HG03025 (cell line): Measurements from ENCODE around the gene ZWILCH.
"Not testable (repeated sequence)": the region's sequence is repeated elsewhere in the genome, so short reads cannot be mapped to it uniquely, and the experiment has no call there.

Source experiments
- ATAC-seq: cut with Tn5 transposase; IDR thresholded peaks from one replicate; pipeline ENCODE4 v1.9.1; 2021; ENCODE audit warnings: mild to moderate bottlenecking, moderate library complexity; ENCODE audit not compliant: unreplicated experiment, low FRiP score

ZWILCH gene

DNA sequence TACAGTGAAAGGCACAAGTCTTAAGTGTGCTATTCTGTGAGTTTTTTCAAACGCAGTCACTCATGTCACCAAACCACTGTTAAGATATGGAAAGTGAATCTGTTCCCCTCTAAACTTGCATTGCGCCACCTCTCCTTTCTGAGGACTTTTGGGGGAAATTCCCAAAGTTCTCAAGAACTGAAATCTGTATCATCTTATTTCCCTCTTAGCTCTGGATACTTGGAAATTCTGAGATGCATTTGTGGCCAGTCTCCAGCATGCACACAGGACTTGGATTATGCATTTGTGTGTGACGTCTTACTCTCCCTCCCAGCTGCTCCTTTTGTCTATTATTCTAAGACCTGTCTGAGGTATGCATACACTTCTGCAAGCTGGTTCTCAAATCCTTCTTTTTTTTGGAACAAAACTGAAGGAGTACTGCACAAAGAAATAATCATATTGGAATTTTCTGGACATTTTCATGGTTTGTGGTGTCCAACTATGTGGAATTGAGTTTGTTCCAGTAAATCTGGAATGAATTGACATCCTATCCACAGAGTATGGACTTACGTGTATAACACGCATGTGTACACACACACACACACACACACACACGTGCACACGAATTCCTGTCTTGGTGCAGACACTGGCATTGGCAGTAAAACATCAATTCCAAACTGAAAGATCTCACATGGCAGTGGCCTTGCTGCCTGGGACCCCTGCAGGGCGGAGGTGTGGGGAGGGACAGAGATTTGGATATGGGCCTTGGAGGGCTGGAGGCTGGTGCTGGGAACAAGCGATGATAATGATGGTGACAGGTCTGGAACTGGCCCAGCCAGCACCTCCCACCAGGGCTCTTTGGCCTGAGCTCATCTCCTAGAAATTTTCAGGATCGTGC is 68.8 kb downstream of the ZWILCH start:
- ATAC-seq, result no peak

- no peak for ATAC-seq
Observed at GRCh38 chr15:66574596-66574950, 69.4 kb downstream of the ZWILCH start.

- no peak for ATAC-seq
Observed at GRCh38 chr15:66578286-66578875, 73.3 kb downstream of the ZWILCH start.

GRCh38 chr15:66580643-66581042 is 75.5 kb downstream of the ZWILCH start:
- no peak for ATAC-seq

DNA sequence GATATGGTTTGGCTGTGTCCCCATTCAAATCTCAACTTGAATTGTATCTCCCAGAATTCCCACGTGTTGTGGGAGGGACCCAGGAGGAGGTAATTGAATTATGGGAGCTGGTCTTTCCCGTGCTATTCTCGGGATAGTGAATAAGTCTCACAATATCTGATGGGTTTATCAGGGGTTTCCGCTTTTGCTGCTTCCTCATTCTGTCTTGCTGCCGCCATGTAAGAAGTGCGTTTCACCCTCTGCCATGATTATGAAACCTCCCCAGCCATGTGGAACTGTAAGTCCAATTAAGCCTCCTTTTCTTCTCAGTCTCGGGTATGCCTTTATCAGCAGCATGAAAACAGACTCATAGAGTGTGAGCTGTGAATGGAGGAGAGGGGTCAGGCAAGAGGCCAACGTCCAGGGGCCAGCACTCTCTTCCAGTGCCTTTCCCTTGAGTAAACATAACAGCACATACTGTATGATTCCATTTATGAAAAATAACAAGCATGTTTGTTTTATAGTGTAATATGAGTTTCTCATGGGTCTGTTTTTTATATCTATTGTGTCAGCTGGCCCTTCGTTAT is 76.9 kb downstream of the ZWILCH start:
- ATAC-seq, result no peak

DNA sequence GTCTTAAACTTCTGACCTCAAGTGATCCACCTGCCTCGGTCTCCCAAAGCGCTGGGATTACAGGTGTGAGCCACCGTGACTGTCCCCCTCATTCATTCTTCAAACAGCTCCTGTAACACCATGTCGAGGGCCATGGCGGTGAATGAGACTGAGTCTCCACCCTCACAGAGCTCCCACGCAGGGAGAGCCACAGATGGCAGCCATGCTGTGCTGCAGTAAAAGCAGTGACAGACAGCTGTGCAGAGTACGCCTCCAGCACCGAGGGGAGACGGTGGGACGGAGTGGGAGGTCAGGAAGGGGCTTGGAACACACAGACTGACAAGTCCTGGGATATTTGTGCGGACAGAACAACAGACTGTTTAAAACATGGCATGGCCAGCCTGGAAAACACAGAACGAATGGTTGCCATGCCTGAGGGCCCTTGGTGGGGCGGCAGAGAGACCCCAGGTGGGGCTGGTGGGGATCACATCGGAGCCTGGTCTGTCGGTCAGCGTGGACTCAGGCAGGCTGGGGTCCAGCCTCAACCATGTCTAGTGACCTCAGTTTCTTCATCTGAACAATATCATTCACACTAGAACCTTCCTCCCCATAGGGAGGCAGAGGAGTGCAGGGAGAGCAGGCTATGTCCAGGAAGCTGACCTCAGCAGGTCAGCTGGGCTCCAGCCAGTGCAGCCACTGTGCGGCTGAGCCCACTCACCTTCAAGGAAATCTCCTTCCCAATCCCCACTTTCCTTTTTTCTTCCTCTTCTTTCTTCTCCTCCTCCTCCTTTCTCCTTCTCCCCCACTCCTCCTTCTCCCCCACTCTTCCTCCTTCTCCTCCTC is 81.2 kb downstream of the ZWILCH start:
- no peak for ATAC-seq

DNA sequence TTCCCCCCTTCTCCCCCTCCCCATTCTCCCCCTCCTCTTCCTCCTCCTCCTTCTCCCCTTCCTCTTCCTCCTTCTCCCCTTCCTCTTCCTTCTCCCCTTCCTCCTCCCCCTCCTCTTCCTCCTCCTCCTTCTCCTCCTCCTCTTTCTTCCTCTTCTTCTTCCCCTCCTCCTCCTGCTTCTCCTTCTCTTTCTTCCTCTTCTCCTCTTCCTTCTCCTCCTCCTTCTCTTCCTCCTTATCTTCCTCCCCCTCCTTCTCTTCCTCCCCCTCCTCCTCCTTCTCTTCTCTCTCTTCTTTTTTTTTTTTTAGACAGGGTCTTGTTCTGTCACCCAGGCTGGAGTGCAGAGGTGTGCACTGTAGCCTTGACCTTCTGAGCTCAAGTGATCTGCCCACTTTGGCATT is 81.9 kb downstream of the ZWILCH start:
- ATAC-seq, result no peak

DNA sequence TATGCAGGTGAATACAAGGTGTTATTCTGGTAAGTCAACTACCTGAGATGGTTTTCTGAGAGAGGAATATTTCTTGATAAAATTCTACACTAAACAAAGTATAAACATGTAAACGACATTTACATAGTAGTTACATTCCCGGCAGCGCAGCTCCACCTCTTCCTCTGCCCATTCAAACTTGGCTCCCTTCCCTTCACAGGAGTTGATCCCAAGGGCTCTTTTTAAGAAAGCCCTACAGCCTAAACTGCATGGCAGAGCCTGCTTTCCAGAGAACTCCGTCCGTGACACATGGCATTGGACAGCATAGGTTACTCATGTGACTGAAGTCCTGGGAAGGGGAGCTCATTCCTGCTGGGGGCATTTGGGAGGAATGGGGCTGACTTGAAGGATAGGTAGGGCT is 82.6 kb downstream of the ZWILCH start:
- no peak for ATAC-seq

DNA sequence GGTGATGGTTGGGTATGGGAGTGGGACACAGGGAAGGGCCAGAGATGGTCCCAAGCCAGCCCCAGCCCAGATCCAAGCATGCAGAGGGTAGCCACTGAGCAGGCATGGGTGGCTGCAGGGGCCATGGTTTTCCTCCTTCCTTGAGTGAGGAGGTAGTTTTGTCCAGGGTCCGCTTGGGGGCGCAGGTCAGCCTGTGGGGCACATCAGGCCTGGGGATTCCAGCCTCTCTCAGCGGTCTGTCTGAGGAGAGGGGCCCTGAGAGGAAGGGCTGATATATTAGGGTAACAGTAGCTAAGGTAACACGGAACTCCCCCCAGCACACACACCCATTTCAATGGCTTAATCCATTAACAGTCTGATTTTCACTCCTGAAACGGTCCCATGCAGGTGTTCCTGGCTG is 83.4 kb downstream of the ZWILCH start:
- ATAC-seq, result no peak

DNA sequence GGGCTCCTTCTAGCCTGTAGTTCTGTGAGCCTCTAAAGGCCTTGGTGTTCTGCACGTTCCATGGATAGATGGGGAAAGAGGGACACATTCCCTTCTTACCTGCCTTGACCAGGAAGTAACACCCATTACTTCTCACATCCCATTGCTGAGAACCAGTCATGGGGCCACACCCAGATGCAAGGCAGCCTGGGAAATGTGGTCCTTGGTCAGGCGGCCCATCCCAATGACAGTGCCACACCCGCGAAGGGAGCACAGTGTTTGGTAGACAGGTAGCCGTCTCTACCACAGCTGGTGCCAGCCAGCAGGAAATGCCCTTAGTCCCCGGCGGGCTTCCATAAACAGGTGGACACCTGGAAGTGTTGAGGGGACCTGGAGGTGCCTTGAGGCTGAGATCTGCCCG is 83.8 kb downstream of the ZWILCH start:
- ATAC-seq, result no peak

- not testable (repeated sequence) for ATAC-seq
Observed at GRCh38 chr15:66589429-66589828, 84.3 kb downstream of the ZWILCH start.

- no peak for ATAC-seq
Observed at GRCh38 chr15:66590435-66590834, 85.3 kb downstream of the ZWILCH start.

DNA sequence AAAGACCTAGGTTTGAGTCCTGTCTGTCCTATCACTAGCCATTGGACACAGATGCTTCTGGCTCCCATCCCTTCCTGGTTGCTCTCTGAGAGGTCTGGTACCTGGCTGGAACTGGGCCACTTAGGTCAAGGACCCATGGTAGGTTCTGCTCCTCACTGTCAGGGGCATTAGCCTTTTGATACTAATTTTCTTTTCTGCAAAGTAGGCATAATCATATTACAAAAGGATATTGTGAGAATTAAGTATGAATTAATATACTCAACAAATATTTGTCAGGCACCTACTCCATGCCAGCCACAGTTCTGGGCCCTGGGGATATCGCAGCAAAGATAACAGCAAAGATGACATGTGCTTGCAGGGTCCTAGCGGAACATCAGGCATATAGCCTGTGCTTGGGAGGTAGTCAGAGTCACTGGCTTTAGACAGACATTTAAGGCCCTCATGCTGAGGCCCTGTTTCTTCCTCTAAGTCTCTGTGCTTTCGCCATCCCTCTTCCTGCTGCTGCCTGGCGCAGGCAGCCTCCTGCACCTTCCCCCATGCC is 86.3 kb downstream of the ZWILCH start:
- ATAC-seq, result no peak

GRCh38 chr15:66592505-66593218 is 87.5 kb downstream of the ZWILCH start:
- no peak for ATAC-seq

- ATAC-seq, result no peak
Observed at GRCh38 chr15:66593219-66593780, 88.2 kb downstream of the ZWILCH start.

- ATAC-seq, result no peak
Observed at GRCh38 chr15:66594344-66594743, 89.2 kb downstream of the ZWILCH start.

- no peak for ATAC-seq
Observed at GRCh38 chr15:66594836-66595235, 89.7 kb downstream of the ZWILCH start.

- ATAC-seq, result no peak
Observed at GRCh38 chr15:66595332-66595731, 90.2 kb downstream of the ZWILCH start.

DNA sequence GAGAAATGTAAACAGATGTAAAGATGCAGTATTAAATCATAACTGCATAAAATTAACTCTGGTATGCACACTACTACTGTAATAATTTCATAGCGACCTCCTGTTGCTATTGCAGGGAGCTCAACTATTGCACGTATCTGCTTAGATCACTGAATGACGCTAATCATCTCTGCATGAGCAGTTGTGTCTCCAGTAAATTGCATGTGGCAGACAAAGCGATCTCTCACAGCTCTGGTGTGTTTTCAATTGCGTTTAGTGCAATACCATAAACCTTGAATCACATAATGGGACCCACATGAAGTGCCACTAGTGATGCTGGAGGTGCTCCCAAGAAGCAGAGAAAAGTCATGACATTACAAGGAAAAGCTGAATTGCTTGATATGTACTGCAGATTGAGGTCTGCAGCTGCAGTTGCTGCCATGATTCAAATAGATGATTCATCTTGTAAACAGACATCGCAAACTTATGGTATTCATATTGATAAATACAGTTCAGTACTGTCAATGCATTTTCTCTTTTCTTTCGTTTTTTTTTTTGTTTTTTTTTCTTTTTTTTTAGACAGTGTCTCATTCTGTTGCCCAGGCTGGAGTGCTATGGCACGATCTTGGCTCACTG is 90.9 kb downstream of the ZWILCH start:
- no peak for ATAC-seq
